Suppressor macrophage (primary cell): ENCODE results near the gene NDUFAF3.

Experiments
- DNase-seq, 4 experiments: peaks; one replicate each; pipeline ENCODE4 v3.0.0-alpha.2; 2020 to 2022

The NDUFAF3 gene

DNA sequence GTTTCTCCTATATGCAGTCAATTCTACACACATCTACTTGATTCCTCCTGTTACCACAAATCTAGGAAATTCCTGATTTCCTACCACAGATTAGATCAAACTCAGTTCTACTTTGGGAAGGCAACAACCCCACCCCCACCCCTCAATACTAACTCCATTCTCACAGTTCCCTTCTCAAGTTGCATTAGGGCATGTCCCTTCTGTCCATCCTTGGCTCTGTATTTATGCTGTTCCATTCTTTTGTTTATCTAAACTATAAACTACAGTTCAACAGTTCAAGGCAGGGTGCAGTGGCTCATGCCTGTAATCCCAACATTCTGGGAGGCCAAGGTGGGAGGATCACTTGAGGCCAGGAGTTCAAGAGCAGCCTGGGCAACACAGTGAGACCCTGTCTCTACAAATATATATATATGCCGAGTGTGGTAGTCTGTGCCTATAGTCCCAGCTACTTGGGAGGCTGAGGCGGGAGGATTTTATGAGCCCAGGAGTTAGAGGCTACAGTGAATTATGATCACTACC is 32.5 kb downstream of the NDUFAF3 start:
- DNase-seq, result no peak

- no peak for DNase-seq
These were observed 35.3 kb downstream of the NDUFAF3 start for GRCh38 chr3:49057268-49057667.

DNA sequence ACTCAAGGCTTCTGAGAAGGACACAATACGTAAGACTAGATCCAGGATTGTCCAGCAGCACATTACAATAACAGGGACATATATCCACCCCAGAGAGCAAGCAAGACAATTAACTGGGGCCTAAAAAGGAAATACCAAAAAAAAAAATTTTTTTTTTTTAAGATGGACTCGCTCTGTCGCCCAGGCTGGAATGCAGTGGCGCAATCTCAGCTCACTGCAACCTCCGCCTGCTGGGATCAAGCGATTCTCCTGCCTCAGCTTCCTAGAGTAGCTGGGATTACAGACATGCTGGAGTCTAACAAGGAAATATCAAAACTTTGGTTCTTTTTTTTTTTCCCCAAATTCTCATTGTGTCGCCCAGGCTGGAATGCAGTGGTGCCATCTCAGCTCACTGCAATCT is 36.1 kb downstream of the NDUFAF3 start:
- DNase-seq, result no peak
